GM19238 (cell line): ENCODE data around the gene GRIN3B.

Experiments used
- DNase-seq: peaks from one replicate; pipeline ENCODE4 v3.0.0; 2011; ENCODE audit warnings: low spot score; ENCODE audit not compliant: insufficient read length

Gene GRIN3B

GRCh38 chr19:1006711-1007398, 6.6 kb downstream of the GRIN3B start:
- no peak for DNase-seq

DNA sequence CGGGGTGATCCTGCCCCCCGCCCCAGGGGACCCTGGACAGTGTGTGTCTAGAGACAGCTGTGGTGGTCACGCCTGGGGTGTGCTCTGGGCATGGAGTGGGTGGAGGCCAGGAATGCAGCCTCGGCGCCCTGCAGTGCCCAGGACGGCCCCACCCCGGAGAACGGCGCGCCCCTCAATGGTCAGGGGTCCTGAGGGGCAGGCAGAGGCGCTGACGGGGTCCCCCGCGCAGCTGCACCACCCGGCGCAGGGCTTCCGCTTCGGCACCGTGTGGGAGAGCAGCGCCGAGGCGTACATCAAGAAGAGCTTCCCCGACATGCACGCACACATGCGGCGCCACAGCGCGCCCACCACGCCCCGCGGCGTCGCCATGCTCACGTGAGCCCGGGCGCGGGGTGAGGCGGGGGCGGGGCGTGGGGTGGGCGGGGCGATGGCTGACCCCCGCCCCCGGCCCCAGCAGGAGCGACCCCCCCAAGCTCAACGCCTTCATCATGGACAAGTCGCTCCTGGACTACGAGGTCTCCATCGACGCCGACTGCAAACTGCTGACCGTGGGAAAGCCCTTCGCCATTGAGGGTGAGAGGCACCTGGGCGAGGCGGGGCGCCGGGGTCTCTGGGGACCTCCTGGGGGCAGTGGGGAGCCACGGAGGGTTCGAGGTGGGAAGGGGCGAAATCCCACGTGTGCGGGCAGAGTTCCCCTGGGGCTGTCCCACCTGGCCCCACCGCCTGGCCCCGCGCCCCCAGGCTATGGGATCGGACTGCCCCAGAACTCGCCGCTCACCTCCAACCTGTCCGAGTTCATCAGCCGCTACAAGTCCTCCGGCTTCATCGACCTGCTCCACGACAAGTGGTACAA, 7.4 kb downstream of the GRIN3B start:
- DNase-seq, result no peak

DNA sequence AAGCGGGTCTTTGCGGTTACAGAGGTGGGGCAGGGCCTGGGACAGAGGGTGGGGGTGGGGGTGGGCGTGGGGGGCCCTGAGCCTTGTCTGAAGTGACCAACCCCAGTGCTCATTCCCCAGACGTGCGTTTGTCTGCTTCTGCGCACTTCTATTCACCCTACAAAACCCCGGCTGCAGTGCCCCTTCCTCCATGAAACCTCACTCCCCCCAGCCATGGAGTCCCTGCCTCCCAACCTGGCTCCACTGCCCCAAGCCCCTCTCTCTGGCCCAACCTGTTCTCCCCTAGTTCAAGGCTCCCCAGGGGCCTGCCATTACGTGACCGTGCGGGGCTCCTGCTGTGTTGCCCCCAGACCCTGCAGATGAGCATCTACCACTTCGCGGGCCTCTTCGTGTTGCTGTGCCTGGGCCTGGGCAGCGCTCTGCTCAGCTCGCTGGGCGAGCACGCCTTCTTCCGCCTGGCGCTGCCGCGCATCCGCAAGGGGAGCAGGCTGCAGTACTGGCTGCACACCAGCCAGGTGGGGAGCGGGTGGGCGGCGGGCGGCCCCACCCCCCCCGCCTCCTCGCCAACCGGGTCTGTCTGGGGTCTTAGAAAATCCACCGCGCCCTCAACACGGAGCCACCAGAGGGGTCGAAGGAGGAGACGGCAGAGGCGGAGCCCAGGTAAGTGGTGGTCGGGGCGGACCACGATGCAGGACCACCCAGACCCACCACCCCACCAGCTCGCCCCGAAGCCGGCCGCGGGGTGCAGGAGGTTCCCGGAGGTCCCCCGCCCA, 8.2 kb downstream of the GRIN3B start:
- DNase-seq, result no peak

DNA sequence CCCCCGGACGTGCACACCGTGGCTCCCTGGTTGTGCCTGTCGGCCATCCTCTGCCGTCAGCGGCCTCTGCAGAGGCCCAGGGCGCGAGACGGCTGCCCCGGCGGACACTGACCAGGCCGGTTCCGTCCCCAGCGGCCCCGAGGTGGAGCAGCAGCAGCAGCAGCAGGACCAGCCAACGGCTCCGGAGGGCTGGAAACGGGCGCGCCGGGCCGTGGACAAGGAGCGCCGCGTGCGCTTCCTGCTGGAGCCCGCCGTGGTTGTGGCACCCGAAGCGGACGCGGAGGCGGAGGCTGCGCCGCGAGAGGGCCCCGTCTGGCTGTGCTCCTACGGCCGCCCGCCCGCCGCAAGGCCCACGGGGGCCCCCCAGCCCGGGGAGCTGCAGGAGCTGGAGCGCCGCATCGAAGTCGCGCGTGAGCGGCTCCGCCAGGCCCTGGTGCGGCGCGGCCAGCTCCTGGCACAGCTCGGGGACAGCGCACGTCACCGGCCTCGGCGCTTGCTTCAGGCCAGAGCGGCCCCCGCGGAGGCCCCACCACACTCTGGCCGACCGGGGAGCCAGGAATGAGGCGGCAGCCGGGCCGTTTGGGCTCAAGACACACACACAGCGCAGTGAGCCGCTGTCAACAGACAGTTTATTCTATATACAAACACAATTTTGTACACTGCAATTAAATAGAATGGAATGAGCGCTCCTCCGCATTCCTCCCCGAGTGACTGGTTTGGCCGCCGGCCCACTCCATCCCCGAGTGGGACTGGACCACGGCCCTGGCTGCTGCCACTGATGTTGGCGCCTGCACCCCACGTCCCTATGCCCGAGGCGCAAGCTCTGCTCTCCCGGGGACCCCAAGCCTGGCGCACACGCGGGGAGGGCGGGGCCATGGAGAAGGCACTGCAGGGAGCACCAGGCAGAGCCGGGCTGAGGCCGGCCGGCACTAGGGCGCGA, 9.1 kb downstream of the GRIN3B start:
- DNase-seq, result no peak

GRCh38 chr19:1009981-1010538, 9.8 kb downstream of the GRIN3B start:
- DNase-seq, result no peak

- no peak for DNase-seq
These were observed 10.6 kb downstream of the GRIN3B start for GRCh38 chr19:1010586-1011510.

DNA sequence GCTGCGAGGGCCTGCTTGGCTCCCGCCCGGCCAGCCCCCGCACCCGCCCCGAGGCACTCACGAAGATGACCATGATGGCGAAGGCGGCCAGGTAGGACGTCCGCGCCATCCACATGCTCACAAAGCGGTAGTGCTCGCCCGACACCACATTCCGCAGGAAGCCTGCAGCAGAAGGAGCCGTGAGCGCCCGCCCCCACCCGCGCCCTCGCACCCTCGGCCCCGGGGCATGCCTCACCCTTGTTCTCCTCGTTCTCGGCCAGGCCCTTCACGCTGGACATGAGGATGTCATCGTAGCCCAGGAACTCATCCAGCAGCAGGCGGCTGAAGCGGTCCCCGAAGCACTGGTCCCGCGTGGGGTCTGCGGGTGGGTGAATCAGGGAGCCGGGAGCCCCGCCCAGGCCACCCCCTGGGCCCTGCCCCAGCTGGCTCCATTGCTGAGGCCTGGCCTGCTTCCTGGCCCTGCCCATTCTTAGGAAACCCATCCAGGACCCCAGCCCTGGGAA, 11.7 kb downstream of the GRIN3B start:
- no peak for DNase-seq

GRCh38 chr19:1012334-1012733, 12.1 kb downstream of the GRIN3B start:
- no peak for DNase-seq

DNA sequence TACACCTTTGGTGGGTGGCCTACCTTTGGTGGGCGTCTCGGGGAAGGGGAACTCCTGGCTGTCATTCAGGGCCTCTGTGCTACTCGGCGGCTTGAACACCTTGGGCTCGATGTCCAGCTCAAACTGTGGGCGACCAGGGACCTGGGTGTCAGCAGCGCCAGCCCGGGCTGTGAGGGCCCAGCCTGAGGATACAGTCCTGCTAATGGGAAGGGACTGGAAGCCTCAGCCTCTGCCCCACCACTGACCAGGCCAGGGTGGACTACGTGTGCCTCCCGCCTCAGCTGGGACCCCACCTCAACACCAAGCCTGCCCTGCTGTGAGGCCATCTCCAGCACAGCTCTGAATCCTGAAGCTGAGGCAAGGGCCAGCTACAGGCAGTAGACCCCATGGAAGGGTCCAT, 13.0 kb downstream of the GRIN3B start:
- no peak for DNase-seq

DNA sequence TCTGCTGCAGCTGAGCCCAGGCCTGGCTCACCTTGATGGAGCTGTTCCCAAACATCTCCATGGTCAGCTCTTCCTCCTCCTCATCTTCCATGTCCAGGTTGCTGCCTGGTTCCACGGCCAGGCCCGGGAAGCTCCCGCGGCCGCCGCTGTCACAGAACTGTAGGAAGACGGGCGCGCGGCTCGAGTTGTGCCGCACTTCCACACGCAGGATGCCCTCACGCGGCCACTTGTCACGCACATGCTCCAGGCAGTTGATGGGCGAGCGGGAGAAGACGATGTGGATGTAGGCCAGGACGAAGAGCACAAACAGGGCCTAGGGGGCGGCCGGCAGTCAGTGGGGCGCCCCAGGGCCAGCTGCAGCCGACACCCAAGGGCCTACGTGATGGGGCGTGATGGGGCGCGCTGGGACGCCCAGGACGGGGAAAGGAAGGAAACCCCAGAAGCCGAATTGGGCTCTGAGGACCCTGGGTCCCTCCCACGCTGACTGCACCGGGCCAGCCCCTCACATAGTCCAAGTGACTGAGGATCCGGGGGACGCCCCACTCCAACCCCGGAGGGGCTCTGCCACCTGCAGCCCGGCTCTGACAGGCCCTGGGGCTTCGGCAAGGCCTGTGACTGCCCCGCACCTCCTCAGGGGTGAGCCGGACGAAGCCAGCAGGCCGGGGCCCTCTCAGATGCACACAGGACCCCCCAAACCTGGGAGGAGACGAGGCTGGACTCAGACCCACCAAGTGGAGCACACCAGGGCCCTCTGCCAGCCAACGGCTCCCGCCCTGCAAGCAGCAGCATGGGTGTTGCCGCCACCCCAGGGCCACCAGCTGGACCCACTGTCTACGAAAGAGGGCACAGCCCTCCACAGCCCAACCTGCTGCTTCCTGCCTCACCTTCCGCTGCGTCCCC, 14.2 kb downstream of the GRIN3B start:
- DNase-seq, result no peak

DNA sequence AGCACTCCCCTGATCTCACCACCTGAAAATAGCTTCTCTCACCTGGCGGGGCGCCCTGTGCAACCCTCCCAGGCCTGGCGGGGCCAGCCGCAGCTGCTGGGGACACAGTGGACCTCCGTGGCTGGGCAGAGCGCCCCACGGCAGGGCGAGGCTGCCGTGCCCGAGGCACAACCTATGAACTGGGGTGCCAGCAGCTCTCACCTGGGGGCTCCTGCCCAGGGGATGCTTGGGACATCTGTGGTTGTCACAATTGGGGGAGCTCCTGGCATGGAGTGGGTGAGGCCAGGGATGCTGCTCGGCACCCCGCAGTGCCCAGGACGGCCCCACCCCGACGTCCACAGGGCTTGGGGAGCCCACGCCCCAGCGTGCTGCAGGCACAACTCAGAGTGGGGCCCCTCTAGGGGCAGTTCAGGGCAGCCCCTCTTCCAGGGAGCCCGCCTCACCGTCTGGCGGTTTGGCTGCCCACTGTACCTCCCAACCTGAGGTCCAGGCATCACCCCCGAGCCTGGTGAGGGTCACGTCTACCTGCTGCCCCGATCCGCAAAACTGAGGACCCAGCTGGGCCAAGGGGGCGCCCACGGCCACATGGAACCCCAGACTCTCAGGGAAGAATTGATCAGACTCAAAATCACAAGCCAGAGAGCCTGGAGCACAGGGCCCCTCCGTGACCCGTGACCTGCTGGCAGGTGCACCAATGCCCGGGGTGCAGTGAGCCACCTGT, 15.0 kb downstream of the GRIN3B start:
- DNase-seq, result no peak

GRCh38 chr19:1015782-1016646, 15.8 kb downstream of the GRIN3B start:
- DNase-seq, result no peak

- no peak for DNase-seq
These were observed 16.5 kb downstream of the GRIN3B start for GRCh38 chr19:1016647-1017114.

DNA sequence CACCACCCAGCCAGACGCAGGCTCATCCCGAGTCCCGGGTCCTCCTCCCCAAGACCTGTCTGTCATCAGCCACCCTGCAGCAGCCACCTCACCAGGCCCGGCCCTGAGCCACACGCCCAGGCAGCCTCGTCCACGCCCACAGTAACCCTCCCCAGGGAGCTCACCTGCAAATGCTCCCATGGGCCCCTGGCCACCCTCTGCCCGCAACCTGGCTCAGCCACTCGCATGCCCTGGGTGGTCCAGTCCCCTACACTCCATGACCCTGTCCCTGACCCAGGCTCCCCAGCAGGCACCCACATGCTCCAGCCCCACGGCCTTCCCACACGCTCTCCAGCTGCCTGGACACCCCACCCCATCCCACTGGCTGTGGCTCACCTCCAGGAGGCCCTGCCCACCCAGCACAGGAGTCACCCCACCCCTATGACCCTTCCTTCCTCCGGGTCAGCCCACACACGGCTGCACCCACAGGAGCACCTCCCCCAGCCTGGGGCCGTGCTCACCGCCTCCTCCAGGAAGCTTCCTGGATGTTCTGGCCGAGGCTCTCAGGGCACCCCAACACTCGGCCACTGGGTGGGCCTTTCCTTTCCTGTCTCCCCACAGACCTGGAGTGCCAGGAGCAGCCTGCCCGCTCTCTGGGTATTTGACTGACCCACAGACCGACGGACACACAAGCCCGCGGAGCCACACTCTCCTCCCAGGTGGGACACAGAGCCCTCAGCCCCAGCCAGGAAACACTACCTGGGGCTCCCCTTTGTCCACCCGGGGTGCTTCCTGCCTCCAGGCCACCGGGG, 17.1 kb downstream of the GRIN3B start:
- no peak for DNase-seq

DNA sequence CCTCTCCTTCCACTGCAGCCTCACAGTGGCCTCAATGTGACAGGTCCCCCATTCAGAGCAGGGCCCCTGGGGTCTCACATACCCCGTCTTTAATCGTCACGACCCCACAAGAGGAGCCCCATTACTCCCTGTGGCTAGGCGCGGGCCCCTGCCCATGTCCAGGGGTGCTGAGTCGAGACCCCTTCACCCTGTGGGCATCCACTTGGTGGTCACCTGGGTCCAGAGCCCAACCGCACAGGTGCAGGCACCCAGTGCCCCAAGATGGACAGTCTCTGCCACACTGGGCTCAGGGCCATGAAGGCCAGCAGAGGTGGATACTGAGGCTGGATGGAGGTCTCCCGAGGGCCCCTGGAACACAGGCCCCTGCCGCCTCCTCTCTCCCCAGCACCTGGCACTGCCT, 17.7 kb downstream of the GRIN3B start:
- DNase-seq, result no peak

GRCh38 chr19:1018393-1018792, 18.2 kb downstream of the GRIN3B start:
- no peak for DNase-seq
